Activated CD8-positive, alpha-beta memory T cell treated with anti-CD3 and anti-CD28 coated beads for 4 hours (primary cell): ENCODE results near the gene VPS72.

Experiments used
- DNase-seq, 2 donors: peaks; one replicate each; pipeline ENCODE4 v3.0.0-alpha.2; 2020; ENCODE audit warnings: low read depth in 2 of 2

The VPS72 gene

DNA sequence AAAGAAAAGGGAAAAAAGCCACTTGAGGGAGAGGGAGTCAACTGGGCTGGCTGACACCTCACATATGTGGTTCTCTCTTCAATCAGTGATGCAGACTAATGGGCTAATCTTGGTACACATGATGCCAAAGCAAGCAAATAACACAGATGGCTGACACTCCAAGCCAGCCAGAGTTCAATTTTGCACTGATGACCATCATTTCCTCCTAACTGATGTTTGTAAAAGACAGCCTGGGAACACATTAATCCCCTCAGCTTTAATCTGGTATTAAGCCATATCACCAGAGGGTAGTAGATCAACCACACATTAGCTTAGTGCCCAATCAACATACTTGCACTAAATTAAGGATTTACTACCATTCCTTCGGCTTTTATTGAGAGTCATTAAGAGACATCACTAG, 2.8 kb downstream of the VPS72 start:
- DNase-seq: no peak

GRCh38 chr1:151184211-151184610, 5.8 kb downstream of the VPS72 start:
- DNase-seq: no peak

- no peak for DNase-seq
Observed at GRCh38 chr1:151176514-151177045, 13.4 kb downstream of the VPS72 start.

DNA sequence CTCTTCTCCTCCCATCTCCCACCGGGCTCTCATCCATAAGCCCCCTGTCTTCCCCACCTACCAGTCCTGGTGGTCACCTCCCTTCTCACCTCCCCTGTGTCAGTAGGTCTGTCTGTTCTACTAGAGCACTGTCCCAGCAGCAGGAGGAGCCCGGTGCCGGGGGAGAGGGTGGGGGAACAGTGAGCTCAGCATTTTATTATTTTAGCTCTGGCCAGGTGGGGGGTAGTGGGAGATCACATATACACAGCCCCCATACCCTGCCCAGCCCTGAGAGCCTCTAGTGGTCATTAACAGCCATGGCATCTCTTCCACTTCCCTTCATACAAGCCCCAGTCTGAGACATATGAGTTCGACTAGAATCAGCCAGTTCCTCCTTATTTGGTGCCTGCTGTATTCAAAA, 14.1 kb downstream of the VPS72 start, which contains the start of gene TMOD4:
Gene TMOD4 (minus strand): TSS at position 119 of the 400 bp plus-strand sequence. CDS start 1,106 bp downstream, outside the sequence.
- no peak for DNase-seq

- DNase-seq: no peak
Observed at GRCh38 chr1:151175041-151175741, 14.8 kb downstream of the VPS72 start.

- DNase-seq: no peak
Observed at GRCh38 chr1:151171190-151171589, 18.8 kb downstream of the VPS72 start.

DNA sequence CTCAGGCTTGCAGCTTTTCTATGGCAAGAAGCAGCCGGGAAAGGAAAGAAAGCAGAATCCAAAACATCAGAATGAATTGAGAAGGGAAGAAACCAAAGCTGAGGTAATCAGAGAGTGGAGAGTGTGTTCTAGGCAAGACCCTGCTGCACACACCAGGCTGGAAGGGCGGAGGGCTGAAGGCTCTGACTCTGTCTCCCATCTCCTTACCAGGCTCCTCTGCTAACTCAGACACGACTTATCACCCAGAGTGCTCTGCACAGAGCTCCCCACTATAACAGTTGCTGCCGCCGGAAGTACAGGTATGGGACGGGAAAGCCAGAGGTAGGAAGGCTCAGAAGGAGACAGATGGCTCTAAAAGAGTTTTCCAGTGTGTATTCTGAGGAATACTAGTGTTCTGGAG, 22.9 kb downstream of the VPS72 start:
- no peak for DNase-seq

DNA sequence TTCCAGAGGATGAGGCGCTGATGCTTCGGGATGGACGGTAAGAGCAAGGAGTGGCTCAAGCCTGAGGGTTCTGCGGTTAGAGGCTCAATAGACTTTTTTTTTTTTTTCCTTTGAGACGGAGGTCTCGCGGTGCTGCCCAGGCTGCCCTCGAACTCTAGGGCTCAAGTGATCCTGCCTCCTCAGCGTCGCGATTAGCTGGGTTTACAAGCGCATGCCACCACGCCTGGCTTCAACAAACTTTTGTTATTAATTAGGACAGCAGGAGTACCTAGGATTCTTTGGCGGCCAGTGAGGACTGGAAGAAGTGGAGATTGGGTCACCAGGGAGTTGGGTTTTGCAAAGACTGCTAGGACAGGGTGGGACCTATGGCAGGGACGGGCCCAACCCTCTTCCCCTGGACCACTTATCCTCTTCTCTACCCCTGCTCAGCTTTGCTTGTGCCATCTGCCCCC, 23.5 kb downstream of the VPS72 start:
- DNase-seq: no peak

DNA sequence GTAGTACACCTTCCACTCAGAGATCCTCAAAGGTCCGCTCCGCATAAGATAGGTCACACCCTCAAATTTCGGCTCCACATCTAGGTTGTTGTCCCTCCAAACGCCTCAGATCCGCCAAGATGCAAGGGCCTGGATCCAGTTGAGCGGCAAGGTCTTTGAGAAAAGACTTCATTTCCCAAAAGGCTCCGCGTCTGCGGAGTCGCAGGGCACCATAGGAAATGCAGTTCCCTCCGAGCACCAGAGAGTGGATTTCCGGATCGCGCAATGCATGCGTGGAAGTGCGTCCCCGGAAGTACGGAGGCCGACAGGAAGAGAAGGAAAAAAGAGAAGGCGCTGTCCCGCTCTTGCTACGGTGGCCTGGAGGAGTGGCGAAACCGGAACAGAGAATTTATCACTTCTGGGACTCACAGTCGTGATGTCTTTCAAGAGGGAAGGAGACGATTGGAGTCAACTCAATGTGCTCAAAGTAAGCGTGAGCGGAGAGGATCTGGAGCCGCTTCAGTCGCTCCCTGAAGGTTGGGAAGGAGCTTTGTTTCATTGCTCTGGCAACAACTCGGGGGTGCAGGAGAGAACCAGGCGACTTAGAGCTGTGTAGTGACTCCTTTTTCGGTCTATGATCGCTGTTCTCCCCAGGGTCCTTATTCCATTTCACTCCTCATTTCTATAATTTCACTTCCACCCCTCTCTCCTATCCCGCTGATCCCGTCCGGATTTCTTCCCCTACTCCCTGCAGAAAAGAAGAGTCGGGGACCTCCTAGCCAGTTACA, 24.1 kb downstream of the VPS72 start, which contains the start of the genes LYSMD1 and SCNM1:
Gene LYSMD1 (minus strand): TSS at position 165 of the 767 bp plus-strand sequence. CDS start 644 bp downstream, outside the sequence.
Gene SCNM1 (plus strand): TSS at position 407 of the 767 bp plus-strand sequence. CDS start 9 bp downstream, at position 416.
- DNase-seq: peak; percentile 87 to 92

DNA sequence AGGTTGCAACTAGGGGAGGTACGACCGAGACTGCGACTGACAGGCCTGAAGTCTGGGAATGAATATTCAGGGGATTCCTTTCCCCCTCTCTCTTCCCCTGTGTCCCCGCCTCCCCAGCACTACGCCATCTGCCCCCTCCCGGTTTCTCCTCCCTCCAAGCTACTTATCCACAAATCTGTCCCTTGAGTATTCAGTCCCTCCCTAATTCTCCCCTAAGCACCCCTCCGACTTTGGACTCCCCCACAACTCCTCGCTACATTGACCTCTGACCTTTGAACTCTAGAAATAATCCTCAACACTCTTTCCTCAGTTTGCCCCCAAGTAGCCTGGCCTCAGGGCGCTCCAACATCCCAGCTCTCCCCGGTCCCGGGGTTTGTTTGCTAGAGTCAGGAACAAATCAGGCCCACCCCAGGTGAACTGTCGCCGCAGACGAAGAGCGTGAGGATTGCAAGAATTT, 24.7 kb downstream of the VPS72 start:
- DNase-seq: no peak

- no peak for DNase-seq
Observed at GRCh38 chr1:151164732-151165280, 25.2 kb downstream of the VPS72 start.

DNA sequence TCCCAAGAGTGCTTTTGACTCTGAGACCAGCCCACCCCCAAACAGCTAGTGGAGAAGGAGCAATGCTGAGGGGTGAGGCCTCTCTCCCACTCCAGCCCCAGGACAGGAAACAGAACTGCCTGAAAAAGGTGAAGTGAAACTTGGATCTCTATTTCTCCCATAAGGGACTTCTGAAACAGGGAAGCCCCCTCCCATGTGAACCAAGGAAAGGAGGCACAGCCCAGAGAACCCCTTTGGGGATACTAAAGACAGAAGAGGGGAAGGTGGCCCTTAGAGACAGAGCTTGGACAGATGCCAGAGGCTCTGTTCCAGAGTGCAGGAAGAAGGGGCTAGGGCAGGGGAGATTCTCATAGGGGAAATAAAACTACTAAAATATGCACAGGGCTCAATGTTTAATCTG, 30.6 kb downstream of the VPS72 start:
- no peak for DNase-seq

GRCh38 chr1:151158751-151159251, 31.2 kb downstream of the VPS72 start:
- no peak for DNase-seq

- no peak for DNase-seq
Observed at GRCh38 chr1:151158326-151158725, 31.7 kb downstream of the VPS72 start.

DNA sequence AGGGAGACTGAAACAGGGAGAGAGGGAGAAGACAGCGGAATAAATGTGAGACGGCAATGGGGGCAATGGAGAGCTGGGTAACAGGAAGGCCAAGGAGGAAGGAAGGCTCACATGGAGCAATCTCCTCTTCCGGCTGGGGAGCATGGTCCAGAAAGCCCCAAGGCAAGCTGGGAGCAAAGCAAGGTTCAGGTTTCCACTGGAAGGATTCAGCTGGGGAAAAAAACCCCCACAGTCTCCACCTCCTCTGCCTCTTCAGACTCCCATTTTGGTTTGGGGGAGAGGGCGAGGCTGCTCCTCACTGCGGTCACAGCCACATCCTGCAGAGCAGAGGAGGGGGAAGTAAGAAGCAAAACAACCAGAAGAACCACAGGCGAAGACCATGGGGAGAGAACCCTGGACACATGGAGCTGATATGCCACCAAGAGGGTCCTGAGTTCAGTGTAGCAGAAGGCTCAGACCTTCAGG, 32.9 kb downstream of the VPS72 start:
- DNase-seq: peak in 1 of 2 donors; percentile 37

- DNase-seq: peak; percentile 48 to 53
Observed at GRCh38 chr1:151156515-151156819, 33.5 kb downstream of the VPS72 start, which contains the start of gene TNFAIP8L2. TNFAIP8L2 (plus strand) TSS chr1:151156649; CDS start chr1:151158698, 2,049 bp downstream.

DNA sequence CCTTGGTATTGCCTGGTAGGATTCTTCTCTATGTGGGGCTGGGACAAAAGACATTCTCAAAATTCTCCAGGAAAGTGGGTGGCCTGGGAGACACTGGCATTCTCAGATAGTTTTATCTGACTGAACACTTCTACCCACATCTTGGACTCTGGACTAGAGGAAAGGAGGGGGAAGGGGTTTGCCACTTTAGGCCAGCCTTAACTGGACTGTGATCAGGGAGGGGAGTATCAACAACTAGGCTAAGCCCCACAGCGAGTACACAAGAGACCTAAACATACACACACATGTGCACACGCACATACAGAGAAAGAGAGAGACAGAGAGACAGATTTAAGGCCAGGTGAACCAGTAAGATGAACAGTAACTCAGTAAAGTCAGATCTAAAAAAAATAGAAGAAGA, 42.3 kb downstream of the VPS72 start:
- no peak for DNase-seq

GRCh38 chr1:151147132-151147503, 42.9 kb downstream of the VPS72 start:
- DNase-seq: no peak

DNA sequence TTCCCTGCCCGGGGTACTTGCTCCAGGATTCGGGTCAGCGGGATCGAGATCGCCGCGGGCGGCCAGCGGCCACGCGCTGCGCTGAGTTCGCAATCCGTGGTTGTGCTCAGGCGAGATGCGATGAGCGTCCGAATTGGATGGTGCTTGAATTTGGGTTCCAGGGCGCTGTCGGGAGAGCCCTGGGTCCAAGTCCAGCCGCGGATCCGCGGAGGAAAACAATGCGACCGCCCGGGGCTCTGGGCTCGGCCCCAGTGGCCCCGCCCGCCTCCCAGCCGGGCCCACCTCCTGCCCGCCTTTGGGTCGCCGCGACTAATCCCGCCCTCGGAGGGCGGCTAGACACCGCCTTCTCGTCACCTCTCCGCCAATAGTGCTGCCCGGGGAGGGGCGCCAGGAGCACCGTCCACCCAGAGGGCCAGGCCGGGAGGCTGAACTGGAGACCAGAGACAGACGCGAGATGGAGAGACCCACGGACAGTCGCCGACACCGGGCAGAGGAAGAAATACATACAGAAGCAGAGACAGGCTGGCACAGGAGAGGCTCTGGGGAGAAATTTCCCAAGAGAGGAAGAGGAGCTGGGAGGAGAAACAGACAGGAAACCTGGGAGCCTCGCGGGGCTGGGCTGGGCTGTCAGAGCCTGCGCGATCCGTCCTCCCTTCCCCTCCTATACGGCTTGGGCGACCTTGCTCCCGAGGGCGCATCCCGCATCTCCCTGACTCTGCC, 43.4 kb downstream of the VPS72 start, which contains the start of gene SEMA6C:
Gene SEMA6C (minus strand): TSS at position 220 of the 720 bp plus-strand sequence. CDS start 4,010 bp downstream, outside the sequence.
- DNase-seq: peak; percentile 74

- no peak for DNase-seq
Observed at GRCh38 chr1:151146072-151146411, 44.0 kb downstream of the VPS72 start.
